ENCODE measurements around the gene VRK3.

The VRK3 gene

GRCh38 chr19:50030937-50031336 lies 5.8 kb upstream of the VRK3 start:
- H3K27me3 ChIP-seq, result no peaks in the 10 kb centered on the region
- no peaks in the 10 kb centered on the region for H3K9me3 ChIP-seq
- H3K9ac ChIP-seq, result no peak overlapping the region
- no peak overlapping the region for H3K4me3 ChIP-seq
- no peak for TF ChIP-seq Cebpa-rat (IDR thresholded peaks at IDR 0.05)
- H3K4me1 ChIP-seq, result peaks cover 17% of the 10 kb centered on the region
- H3K36me3 ChIP-seq, result peaks cover 79% of the 10 kb centered on the region
- peaks cover 71% of the 10 kb centered on the region for H4K20me1 ChIP-seq
- H3K27ac ChIP-seq, result no peak overlapping the region
- H3K4me2 ChIP-seq, result no peak overlapping the region

GRCh38 chr19:50030225-50030624 lies 5.1 kb upstream of the VRK3 start:
- Histone ChIP-seq H3K9ac (no peak overlapping the region), H3K9me3 (no peaks in the 10 kb centered on the region), H3K4me1 (peaks cover 17% of the 10 kb centered on the region), H4K20me1 (peaks cover 64% of the 10 kb centered on the region), H3K27ac (no peak overlapping the region), H3K36me3 (peaks cover 72% of the 10 kb centered on the region), H3K4me2 (no peak overlapping the region), H3K27me3 (no peaks in the 10 kb centered on the region), H3K4me3 (no peak overlapping the region)
- no peak for TF ChIP-seq Cebpa-rat (IDR thresholded peaks at IDR 0.05)

DNA sequence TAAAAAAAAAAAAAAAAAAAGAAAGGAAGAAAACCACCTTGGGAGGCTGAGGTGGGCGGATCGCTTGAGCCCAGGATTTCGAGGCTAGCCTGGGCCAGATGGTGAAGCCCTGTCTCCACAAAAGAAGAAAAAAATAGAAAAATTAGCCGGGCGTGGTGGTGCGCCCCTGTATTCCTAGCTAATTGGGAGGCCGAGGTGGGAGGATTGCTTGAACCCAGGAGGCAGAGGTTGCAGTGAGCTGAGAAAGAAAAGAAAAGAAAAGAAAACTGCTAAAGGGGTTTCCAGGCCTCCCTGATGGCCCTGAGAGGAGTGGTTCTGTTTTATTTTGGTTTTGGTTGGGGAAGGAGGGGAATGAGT lies 1.4 kb upstream of the VRK3 start:
- peak overlapping the region; percentile 81; the same call in 1 of the 2 replicates for H3K9ac ChIP-seq

GRCh38 chr19:50025794-50026549 lies 800 bp upstream of the VRK3 start, which contains the start of gene ZNF473:
Gene ZNF473, plus strand, starts transcription at chr19:50026005. Its CDS starts 5,078 bp downstream, at chr19:50031083.
- no peak for TF ChIP-seq Cebpa-rat (IDR thresholded peaks at IDR 0.05)
- H3K27ac ChIP-seq, result peak within 1 kb of the TSS; percentile 82
- peak within 1 kb of the TSS; percentile 85 for H3K9ac ChIP-seq
- H3K4me1 ChIP-seq, result peaks cover 38% of the 10 kb centered on the region
- peaks cover 62% of the 10 kb centered on the region for H4K20me1 ChIP-seq
- no peaks in the 10 kb centered on the region for H3K9me3 ChIP-seq
- H3K4me2 ChIP-seq, result peak within 1 kb of the TSS; percentile 91
- H3K36me3 ChIP-seq, result peaks cover 50% of the 10 kb centered on the region
- no peaks in the 10 kb centered on the region for H3K27me3 ChIP-seq
- peak within 1 kb of the TSS; percentile 83 for H3K4me3 ChIP-seq

More for the DNA sequence above, 1.4 kb upstream of the VRK3 start:
- peaks cover 50% of the 10 kb centered on the region for H3K36me3 ChIP-seq
- peak overlapping the region; percentile 91 for H3K4me2 ChIP-seq
- no peaks in the 10 kb centered on the region for H3K9me3 ChIP-seq
- TF ChIP-seq Cebpa-rat (IDR thresholded peaks at IDR 0.05), result no peak
- H3K4me3 ChIP-seq, result peak overlapping the region; percentile 83
- peaks cover 62% of the 10 kb centered on the region for H4K20me1 ChIP-seq
- H3K27ac ChIP-seq, result peak overlapping the region; percentile 74
- H3K27me3 ChIP-seq, result no peaks in the 10 kb centered on the region
- H3K4me1 ChIP-seq, result peaks cover 38% of the 10 kb centered on the region

- no peak for TF ChIP-seq Cebpa-rat (IDR thresholded peaks at IDR 0.05)
- peak overlapping the region; percentile 82 for H3K27ac ChIP-seq
- no peaks in the 10 kb centered on the region for H3K27me3 ChIP-seq
- peak overlapping the region; percentile 85 for H3K9ac ChIP-seq
- H3K4me1 ChIP-seq, result peaks cover 38% of the 10 kb centered on the region
- H3K36me3 ChIP-seq, result peaks cover 50% of the 10 kb centered on the region
- peaks cover 61% of the 10 kb centered on the region for H4K20me1 ChIP-seq
- H3K4me2 ChIP-seq, result peak overlapping the region; percentile 82
- H3K4me3 ChIP-seq, result peak overlapping the region; percentile 83
- no peaks in the 10 kb centered on the region for H3K9me3 ChIP-seq
These were observed 502 bp downstream of the VRK3 start for GRCh38 chr19:50024719-50025021.

GRCh38 chr19:50022823-50023222 lies 2.3 kb downstream of the VRK3 start:
- Histone ChIP-seq H3K36me3 (peaks cover 60% of the 10 kb centered on the region), H3K27me3 (no peaks in the 10 kb centered on the region), H3K27ac (no peak overlapping the region), H4K20me1 (peaks cover 61% of the 10 kb centered on the region), H3K9me3 (no peaks in the 10 kb centered on the region), H3K4me3 (no peak overlapping the region), H3K9ac (no peak overlapping the region), H3K4me1 (peaks cover 38% of the 10 kb centered on the region), H3K4me2 (peak overlapping the region; percentile 82; the same call in 1 of the 2 replicates)
- TF ChIP-seq Cebpa-rat (IDR thresholded peaks at IDR 0.05), result no peak

GRCh38 chr19:50020481-50020880 lies 4.7 kb downstream of the VRK3 start:
- H3K4me2 ChIP-seq, result no peak overlapping the region
- no peak for TF ChIP-seq Cebpa-rat (IDR thresholded peaks at IDR 0.05)
- H3K9me3 ChIP-seq, result no peaks in the 10 kb centered on the region
- no peak overlapping the region for H3K4me3 ChIP-seq
- H3K36me3 ChIP-seq, result peaks cover 74% of the 10 kb centered on the region
- peaks cover 21% of the 10 kb centered on the region for H3K4me1 ChIP-seq
- no peak overlapping the region for H3K27ac ChIP-seq
- no peak overlapping the region; the same call in 1 of the 2 replicates for H3K9ac ChIP-seq
- peaks cover 83% of the 10 kb centered on the region for H4K20me1 ChIP-seq
- H3K27me3 ChIP-seq, result no peaks in the 10 kb centered on the region

DNA sequence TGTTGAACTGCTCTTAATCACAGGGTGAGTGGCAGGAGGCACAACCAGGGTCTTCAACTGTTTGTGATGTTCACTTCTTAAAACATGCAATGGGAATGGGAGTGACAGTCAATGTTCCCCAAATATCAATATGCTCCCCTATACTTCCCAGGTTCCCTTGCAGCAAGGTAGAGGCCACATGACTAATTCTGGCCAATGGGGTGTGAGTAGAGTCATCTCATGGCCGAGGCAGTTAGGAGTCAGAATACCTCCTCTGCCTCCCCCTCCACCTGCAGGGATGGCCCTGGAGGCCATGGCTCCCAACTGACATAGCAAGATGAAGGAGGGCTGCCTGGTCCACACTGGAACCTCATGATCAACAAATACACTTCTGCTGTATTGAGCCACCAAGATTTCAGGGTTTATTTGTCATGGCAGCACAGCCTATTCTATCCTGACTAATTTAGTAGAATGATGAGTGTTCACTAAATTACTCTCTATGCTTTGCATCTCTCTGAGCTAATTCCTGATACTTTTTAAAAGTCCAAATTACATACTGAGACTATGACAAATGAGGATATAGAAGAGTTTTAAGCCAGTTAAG lies 8.9 kb downstream of the VRK3 start:
- Histone ChIP-seq H3K27me3 (no peaks in the 10 kb centered on the region), H3K9me3 (no peaks in the 10 kb centered on the region), H3K4me3 (no peak overlapping the region), H3K4me1 (no peaks in the 10 kb centered on the region), H3K36me3 (peaks cover 97% of the 10 kb centered on the region), H3K9ac (no peak overlapping the region), H3K27ac (no peak overlapping the region), H4K20me1 (peaks cover 49% of the 10 kb centered on the region), H3K4me2 (no peak overlapping the region)
- no peak for TF ChIP-seq Cebpa-rat (IDR thresholded peaks at IDR 0.05)

GRCh38 chr19:50008532-50008931 lies 16.6 kb downstream of the VRK3 start:
- no peak overlapping the region for H3K27ac ChIP-seq
- no peak overlapping the region for H3K9ac ChIP-seq
- no peak for TF ChIP-seq Cebpa-rat (IDR thresholded peaks at IDR 0.05)
- H3K9me3 ChIP-seq, result no peaks in the 10 kb centered on the region
- no peak overlapping the region for H3K4me2 ChIP-seq
- H3K36me3 ChIP-seq, result peaks cover 95% of the 10 kb centered on the region
- no peak overlapping the region for H3K4me3 ChIP-seq
- peaks cover 64% of the 10 kb centered on the region for H4K20me1 ChIP-seq
- H3K4me1 ChIP-seq, result peaks cover 18% of the 10 kb centered on the region
- H3K27me3 ChIP-seq, result no peaks in the 10 kb centered on the region

DNA sequence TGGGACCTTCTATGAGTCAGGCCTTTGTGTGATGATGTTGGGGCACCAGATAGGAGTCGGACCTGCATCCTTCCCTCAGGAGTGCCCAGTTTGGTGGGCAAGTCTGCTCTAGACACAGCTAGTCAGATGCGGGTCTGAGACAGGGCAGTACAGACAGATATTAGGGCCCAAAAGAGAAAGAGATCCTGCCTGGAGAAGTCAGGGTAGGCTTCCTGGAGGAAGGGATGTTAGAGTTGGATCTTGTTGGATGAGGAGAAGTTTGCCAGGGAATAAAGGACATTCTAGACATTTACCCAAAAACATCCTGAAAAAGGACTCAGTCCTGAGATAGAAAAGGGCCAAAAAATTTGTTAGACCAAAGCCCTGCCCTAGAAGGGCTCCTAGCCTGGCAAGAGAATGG lies 17.2 kb downstream of the VRK3 start:
- H3K4me2 ChIP-seq, result no peak overlapping the region
- no peak overlapping the region for H3K9ac ChIP-seq
- TF ChIP-seq Cebpa-rat (IDR thresholded peaks at IDR 0.05), result no peak
- peaks cover 19% of the 10 kb centered on the region for H3K4me1 ChIP-seq
- no peak overlapping the region for H3K4me3 ChIP-seq
- H3K9me3 ChIP-seq, result no peaks in the 10 kb centered on the region
- H3K27ac ChIP-seq, result no peak overlapping the region
- no peaks in the 10 kb centered on the region for H3K27me3 ChIP-seq
- peaks cover 95% of the 10 kb centered on the region for H3K36me3 ChIP-seq
- H4K20me1 ChIP-seq, result peaks cover 70% of the 10 kb centered on the region
